GM18502 (cell line): Measurements from ENCODE around the gene CLTC.
A peak's percentile ranks its signal among the peaks of the same experiment; 100 is the strongest.
"Not testable (repeated sequence)": the region's sequence is repeated elsewhere in the genome, so short reads cannot be mapped to it uniquely, and the experiment has no call there.

Experiments
- ATAC-seq: cut with Tn5 transposase; IDR thresholded peaks from one replicate; pipeline ENCODE4 v1.9.1; 2021; ENCODE audit warnings: mild to moderate bottlenecking; ENCODE audit not compliant: unreplicated experiment, poor library complexity

CLTC gene

DNA sequence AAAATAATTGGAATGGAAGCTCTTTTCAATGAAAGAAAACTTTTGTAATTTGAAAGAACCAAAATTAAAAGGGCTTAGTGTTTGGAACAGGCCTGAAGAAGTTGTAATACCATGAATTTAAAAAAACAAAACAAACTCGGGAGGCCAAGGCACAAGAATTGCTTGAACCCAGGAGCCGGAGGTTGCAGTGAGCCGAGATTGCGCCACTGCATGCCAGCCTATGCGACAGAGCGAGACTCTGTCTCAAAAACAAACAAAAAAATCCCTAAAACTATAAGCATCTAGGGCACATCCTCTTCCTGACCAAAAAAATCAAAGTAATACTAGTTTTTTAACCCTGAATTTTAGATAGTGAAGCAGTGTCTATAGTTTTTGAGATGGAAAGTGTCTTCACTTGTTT is 12.7 kb downstream of the CLTC start:
- ATAC-seq: no peak

- ATAC-seq: no peak
These were observed 14.1 kb downstream of the CLTC start for GRCh38 chr17:59633658-59634359.

DNA sequence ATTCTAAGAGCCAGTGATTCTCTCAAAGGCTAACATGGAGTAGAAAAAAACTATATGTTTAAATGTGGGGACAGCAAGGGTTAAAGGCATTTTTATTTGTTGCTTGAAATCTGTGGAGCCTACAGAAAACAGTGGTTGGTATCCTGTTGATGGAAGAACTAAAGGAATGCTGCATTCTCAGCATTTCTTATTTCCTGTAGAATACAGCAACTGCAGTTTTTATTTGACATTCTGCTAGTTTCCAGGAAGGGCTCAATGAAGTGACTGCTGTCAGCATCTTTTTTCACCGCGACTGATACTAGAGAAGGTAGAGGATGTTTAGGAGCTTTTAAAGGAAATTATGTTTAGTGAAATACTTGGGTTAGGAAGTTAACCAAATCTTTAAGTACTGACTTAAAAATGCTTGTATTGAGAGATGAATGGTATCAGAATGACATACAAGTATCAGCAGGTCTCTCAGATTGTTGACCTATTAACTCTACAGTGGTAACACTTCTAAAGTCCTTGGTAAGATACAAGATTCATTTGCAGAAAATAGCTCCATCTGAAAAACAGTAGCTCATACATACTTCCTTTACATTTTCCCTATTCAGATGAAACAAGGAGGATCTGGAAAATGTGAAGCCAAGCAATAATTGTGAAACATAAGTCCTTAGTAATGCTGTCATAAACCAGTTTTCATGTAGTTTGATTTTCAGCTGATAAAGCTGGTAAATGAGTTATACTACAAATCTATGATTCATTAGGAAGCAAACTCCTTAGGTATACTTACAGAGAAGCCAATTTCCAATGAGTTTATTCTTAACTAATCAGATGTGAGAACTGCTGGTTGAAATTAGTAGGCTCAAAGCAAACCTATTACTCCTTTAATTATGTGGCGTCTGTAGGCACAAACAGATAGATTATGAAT is 15.2 kb downstream of the CLTC start:
- ATAC-seq: no peak

DNA sequence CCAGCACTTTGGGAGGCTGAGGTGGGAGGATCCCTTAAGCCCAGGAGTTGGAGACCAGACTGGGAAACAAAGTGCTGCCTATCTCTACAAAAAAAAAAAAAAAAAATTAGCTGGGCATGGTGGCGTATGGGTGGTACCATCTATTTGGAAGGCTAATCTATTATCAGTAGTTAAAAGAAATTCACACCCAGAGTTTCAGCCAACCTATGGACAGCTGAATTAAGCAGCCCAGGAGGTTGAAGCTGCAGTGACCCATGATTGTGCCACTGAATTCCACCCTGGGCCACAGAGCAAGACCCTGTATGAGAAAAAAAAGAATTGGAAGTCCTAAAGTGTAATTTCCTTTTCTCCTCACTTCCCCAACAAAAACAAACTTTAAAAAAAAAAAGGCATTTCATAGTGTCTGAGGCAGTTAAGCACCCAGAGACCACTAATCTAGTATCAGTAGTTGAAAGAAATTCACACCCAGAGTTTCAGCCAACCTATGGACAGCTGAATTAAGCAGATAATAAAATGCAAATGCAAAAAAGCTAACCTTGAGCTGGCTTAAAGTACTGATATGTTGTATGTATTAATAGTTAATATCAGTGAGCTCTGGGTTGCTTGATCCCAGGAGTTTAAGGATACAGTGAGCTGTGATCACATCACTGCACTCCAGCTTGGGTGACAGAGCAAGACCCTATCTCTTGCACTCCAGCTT is 18.1 kb downstream of the CLTC start:
- ATAC-seq: no peak

- no peak for ATAC-seq
These were observed 18.9 kb downstream of the CLTC start for GRCh38 chr17:59638553-59638952.

DNA sequence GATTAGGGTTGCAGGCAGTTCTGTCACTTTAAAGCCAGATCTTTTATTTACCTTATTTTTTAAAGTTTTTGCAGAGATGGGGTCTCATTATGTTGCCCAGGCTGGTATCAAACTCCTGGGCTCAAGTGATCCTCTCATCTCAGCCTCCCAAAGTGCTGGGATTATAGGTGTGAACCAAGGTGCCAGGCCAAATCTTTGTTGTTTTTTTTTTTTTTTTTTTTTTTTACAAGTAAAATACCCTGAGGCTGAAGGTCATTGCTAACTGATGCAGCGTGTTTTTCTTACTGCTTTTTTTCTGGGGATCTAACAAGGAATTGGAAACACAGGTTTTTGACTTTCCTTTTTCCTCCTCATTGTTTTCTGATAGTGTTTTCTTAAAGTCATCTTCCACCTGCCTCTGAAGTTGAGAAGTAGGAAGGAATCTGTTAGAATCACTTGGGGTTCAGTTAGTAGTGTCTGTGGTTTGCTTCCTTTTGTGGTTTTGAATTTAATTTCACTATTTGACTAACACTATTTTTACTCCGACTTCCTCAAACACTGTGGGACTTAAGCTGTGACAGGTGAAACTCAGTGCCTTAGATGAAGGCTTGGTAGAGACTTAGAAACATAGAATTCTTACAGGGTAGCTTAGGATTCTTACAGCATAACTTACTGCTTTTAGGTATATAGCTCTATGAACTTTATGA is 22.2 kb downstream of the CLTC start:
- peak; percentile 94 for ATAC-seq

DNA sequence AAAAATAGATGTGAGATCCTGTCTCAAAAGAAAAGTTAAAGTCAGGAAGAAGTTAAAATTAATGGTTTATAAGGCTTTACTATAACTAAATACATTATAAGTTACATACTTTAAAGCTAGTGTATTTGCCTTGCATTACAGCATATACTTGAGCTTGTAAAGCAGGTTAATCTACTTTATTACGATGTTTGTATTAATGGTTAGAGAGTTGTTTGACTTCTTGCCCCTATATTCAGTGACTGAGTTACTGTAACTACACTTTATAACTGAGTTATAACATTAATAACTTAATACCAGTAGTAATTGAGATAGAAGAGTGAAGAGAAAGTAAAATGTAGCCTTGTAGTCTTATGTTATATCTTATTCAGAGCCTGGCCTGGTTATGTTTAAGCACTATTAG is 22.9 kb downstream of the CLTC start:
- ATAC-seq: no peak

GRCh38 chr17:59643159-59644140 is 23.8 kb downstream of the CLTC start:
- no peak for ATAC-seq

GRCh38 chr17:59647288-59647687 is 27.6 kb downstream of the CLTC start:
- ATAC-seq: no peak

GRCh38 chr17:59649886-59650285 is 30.2 kb downstream of the CLTC start:
- ATAC-seq: no peak

DNA sequence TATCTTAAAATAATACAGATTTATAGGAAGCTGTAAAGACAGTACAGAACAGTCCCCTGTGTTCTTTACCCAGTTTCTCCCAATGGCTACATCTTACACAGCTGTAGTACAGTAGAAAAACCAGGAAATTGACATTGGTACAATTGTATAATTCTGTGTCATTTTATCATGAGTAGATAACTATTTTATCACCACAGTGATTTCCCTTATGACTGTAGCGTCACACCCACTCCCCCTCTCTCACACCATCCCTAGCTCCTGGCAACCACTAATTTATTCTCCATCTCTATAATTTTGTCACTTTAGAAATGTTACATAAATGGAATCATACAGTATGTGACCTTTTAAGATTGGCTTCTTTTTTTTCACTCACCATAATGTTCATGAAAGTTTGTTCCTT is 30.9 kb downstream of the CLTC start:
- no peak for ATAC-seq

DNA sequence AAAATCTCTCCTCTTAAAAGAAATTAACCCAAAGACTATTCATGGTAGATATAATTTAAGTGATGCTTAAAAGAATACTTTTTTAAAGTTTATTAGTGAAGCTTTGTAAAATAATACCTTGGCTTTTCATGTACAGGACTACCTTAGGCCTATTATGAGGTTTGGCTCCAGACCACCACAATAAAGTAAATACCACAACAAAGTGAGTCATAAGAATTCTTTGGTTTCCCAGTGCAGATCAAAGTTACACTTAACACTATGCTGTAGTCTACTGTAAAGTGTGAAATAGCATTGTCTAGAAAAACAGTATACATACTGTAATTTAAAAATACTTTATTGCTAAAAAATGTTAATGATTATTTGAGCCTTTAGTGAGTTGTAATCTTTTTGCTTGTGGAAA is 31.7 kb downstream of the CLTC start:
- no peak for ATAC-seq

DNA sequence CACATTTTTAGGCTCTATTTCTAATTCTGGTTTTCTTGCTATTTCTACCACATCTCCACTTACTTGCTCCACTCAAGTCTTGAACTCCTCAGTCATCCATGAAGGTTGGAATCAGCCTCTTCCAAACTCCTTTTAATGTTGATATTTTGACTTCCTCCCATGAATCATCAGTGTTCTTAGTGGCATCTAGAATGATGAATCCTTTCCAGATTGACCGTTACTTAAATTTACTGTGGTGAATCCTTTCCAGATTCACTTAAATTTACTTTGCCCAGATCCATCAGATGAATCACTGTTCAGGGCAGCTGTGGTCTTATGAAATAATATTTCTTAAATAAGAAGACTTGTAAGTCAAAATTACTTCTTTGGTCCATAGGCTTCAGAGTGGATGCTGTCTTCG is 32.4 kb downstream of the CLTC start:
- no peak for ATAC-seq

GRCh38 chr17:59656624-59657023 is 36.9 kb downstream of the CLTC start:
- not testable (repeated sequence) for ATAC-seq

DNA sequence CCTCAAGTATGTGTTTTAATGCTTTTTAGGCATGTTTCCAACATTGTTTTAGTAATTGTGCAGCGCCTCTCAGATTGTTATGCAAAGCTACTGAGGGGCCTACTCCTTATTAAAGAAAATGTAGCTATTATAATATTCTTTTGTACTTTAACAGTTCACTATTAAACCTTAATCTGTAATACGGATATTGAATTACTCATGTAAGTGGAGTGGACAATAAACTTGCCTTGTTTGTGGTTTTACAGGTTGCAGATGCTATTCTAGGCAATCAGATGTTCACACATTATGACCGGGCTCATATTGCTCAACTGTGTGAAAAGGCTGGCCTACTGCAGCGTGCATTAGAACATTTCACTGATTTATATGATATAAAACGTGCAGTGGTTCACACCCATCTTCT is 46.5 kb downstream of the CLTC start:
- ATAC-seq: no peak

DNA sequence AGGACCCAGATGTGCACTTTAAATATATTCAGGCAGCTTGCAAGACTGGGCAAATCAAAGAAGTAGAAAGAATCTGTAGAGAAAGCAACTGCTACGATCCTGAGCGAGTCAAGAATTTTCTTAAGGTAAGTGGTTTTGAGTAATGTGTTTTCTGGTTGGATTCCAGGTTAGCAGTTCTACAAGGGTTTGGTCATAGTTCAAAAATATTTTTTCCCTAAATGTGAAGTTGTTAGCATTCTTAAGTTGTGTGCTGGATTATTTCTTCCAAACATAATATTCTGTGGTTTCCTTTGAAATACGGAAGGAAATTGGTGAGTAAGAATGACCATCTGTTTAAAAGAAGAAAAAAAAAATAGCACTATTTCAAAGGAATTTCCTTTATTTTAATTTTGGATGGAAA is 49.1 kb downstream of the CLTC start:
- ATAC-seq: no peak

- no peak for ATAC-seq
These were observed 49.7 kb downstream of the CLTC start for GRCh38 chr17:59669411-59669810.

- no peak for ATAC-seq
These were observed 50.2 kb downstream of the CLTC start for GRCh38 chr17:59669944-59670343.

- ATAC-seq: no peak
These were observed 51.7 kb downstream of the CLTC start for GRCh38 chr17:59671386-59671785.
